HUES64 (cell line): Measurements from ENCODE around the gene TBX4.

Experiments
- H3K27ac ChIP-seq: 2 replicates; pipeline ENCODE4 v1.7.0; 2013; ENCODE audit warnings: low read depth, low read length, inconsistent platforms
- H3K27me3 ChIP-seq: 2 replicates; pipeline ENCODE4 v1.6.1; 2013; ENCODE audit warnings: mild to moderate bottlenecking, low read length; ENCODE audit not compliant: insufficient read depth
- H3K36me3 ChIP-seq: 2 replicates; pipeline ENCODE4 v1.6.1; 2013; ENCODE audit warnings: mild to moderate bottlenecking, low read length; ENCODE audit not compliant: insufficient read depth
- H3K4me1 ChIP-seq: 2 replicates; pipeline ENCODE4 v1.6.1; 2013; ENCODE audit warnings: mild to moderate bottlenecking, low read length, moderate library complexity; ENCODE audit not compliant: insufficient read depth
- H3K4me3 ChIP-seq: 2 replicates; pipeline ENCODE4 v1.5.1; 2013; ENCODE audit warnings: mild to moderate bottlenecking, low read length, moderate library complexity
- H3K9ac ChIP-seq: 2 replicates; pipeline ENCODE4 v1.6.1; 2013; ENCODE audit warnings: mild to moderate bottlenecking, low read depth, low read length
- H3K9me3 ChIP-seq: 2 replicates; pipeline ENCODE4 v1.6.1; 2013; ENCODE audit warnings: low read depth, low read length; ENCODE audit not compliant: insufficient read depth
- WGBS: fragments of 150-250, 120-280 bp; methylation state at CpG from one replicate; pipeline ENCODE4 v1.1.7; 2013; ENCODE audit warnings: missing lambda C conversion rate; 5-methylcytosine and 5-hydroxymethylcytosine counted together

Gene TBX4

DNA sequence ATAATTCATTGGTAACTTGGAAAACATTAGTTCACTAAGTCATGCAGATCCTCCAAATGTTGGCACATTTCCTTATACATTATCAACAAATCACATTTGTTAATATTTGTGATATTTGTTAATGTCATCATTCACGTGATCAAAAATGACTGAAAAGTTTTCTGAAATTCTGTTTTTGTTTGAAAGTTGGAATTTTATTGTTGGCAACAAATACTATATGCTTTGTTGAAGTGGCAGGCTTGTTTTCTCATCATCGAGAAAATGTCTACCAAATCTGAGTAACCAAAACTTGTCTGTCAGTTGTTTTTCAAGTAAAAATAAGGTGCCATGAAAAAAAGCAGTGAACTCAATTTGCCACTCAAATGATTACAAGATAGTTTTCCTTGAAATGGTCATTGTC is 75.9 kb downstream of the TBX4 start:
- H3K27ac ChIP-seq = no peak overlapping the region
- H3K9ac ChIP-seq = no peak overlapping the region
- no peaks in the 10 kb centered on the region for H3K4me1 ChIP-seq
- no peaks in the 10 kb centered on the region for H3K36me3 ChIP-seq
- no peaks in the 10 kb centered on the region for H3K9me3 ChIP-seq
- H3K27me3 ChIP-seq = no peaks in the 10 kb centered on the region
- H3K4me3 ChIP-seq = no peak overlapping the region
- WGBS = 94% methylated on average over 2 of the region's 2 CpGs

GRCh38 chr17:61531223-61531622 is 79.0 kb downstream of the TBX4 start:
- H3K4me1 ChIP-seq = no peaks in the 10 kb centered on the region
- no peaks in the 10 kb centered on the region for H3K27me3 ChIP-seq
- no peak overlapping the region for H3K4me3 ChIP-seq
- H3K27ac ChIP-seq = no peak overlapping the region
- H3K36me3 ChIP-seq = no peaks in the 10 kb centered on the region
- no peak overlapping the region for H3K9ac ChIP-seq
- WGBS = 90% methylated on average over 7 of the region's 7 CpGs
- H3K9me3 ChIP-seq = no peaks in the 10 kb centered on the region

DNA sequence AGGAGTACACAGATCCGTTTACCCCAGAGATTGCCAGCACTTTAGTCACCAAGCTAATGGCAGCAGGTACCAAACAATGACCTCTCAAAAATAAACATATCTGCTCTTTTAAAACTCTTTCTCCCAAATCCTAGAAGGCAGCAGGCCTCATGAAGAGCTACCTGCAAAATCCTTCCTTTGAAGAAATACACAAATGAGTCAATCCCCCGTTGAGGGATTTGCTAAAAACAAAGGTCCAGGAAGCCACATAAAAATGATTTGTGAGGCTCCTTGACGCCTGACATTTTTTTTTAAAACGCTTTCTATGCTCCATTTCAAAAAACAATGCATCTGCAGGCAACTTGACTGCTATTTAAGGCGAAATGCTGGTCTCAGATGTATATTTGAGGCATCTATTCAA is 80.6 kb downstream of the TBX4 start:
- Histone ChIP-seq H3K9me3 (no peaks in the 10 kb centered on the region), H3K27me3 (no peaks in the 10 kb centered on the region), H3K4me3 (no peak overlapping the region), H3K4me1 (no peaks in the 10 kb centered on the region), H3K9ac (no peak overlapping the region), H3K27ac (no peak overlapping the region), H3K36me3 (no peaks in the 10 kb centered on the region)
- 73% methylated on average over 5 of the region's 5 CpGs for WGBS

GRCh38 chr17:61533797-61534196 is 81.6 kb downstream of the TBX4 start:
- H3K4me3 ChIP-seq = no peak overlapping the region
- H3K36me3 ChIP-seq = no peaks in the 10 kb centered on the region
- no peak overlapping the region for H3K27ac ChIP-seq
- 91% methylated on average over 4 of the region's 4 CpGs for WGBS
- H3K27me3 ChIP-seq = no peaks in the 10 kb centered on the region
- no peaks in the 10 kb centered on the region for H3K4me1 ChIP-seq
- no peaks in the 10 kb centered on the region for H3K9me3 ChIP-seq
- no peak overlapping the region for H3K9ac ChIP-seq

GRCh38 chr17:61534414-61534813 is 82.2 kb downstream of the TBX4 start:
- Histone ChIP-seq H3K9me3 (no peaks in the 10 kb centered on the region), H3K27me3 (no peaks in the 10 kb centered on the region), H3K36me3 (no peaks in the 10 kb centered on the region), H3K9ac (no peak overlapping the region), H3K4me3 (no peak overlapping the region), H3K4me1 (no peaks in the 10 kb centered on the region), H3K27ac (no peak overlapping the region)
- 88% methylated on average over 8 of the region's 8 CpGs for WGBS
